ENCODE measurements around the gene IFNK.

Gene IFNK

DNA sequence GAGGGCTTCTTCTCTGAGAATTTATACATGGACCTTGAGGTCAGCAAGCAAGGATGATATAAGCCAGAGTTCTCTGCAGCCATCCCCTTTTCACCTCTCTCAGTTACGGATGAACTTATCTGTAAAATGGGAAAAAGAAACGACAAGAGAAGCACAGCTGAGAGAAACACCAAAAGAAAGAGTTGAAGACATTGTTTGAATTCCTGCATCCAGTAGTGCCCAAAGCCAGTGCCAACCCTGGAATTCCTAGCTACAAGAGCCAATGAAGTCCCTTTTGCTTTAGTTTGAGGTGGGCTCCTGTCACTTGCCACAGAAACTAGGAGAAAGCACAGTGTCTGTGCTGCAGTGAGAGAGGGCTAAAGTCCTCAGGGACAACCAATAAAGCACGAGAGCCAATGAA is 12.1 kb downstream of the IFNK start:
- no peak overlapping the region for H3K23ac ChIP-seq (ENCODE audit: low read depth, low read length, poor library complexity)
- H3K4ac ChIP-seq (ENCODE audit: low read length), result no peak overlapping the region
- no peak overlapping the region for H2BK5ac ChIP-seq (ENCODE audit: low read length)
- no peak overlapping the region for H4K8ac ChIP-seq (ENCODE audit: low read depth, low read length)
- H3K4me2 ChIP-seq (ENCODE audit: insufficient read depth, low read length, poor library complexity, severe bottlenecking), result no peak overlapping the region
- no peak overlapping the region for H3K4me3 ChIP-seq (ENCODE audit: low read length in 2 of 2)
- no peak overlapping the region for H2AFZ ChIP-seq (ENCODE audit: low read length)
- H3K4me1 ChIP-seq (ENCODE audit: control insufficient read depth in 2 of 2, insufficient read depth in 1 of 2, low read depth in 1 of 2, low read length in 2 of 2), result peaks cover 24 to 27% of the 10 kb centered on the region in 2 donors
- H3K18ac ChIP-seq (ENCODE audit: low read length), result no peak overlapping the region
- no peak overlapping the region for H2BK120ac ChIP-seq (ENCODE audit: low read depth, low read length)
- no CpG with 5 or more reads among the region's 3 CpGs for WGBS, 2 donors (ENCODE audit: extremely low coverage in 2 of 2, insufficient read length in 2 of 2, insufficient replicate concordance in 1 of 2)
- no peak overlapping the region for H3K14ac ChIP-seq (ENCODE audit: low read length)
- H3K36me3 ChIP-seq (replicated peaks in 1 of 2; ENCODE audit: control insufficient read depth in 2 of 2, insufficient read depth in 2 of 2, low read length in 2 of 2), result peaks cover 0 to 63% of the 10 kb centered on the region in 2 donors
- H3K9me3 ChIP-seq (replicated peaks in 1 of 2; ENCODE audit: control insufficient read depth in 2 of 2, insufficient read depth in 1 of 2, low read depth in 1 of 2, low read length in 2 of 2), result peaks cover 0 to 9% of the 10 kb centered on the region in 2 donors
- H2AK5ac ChIP-seq (ENCODE audit: low read depth, low read length), result no peak overlapping the region
- H3K79me1 ChIP-seq (ENCODE audit: low read depth, low read length), result no peaks in the 10 kb centered on the region
- no peak overlapping the region for H2BK15ac ChIP-seq (ENCODE audit: low read length)
- no peak for DNase-seq (ENCODE audit: low spot score)
- H2BK12ac ChIP-seq (ENCODE audit: low read length), result no peak overlapping the region
- no peak overlapping the region for H4K91ac ChIP-seq (ENCODE audit: low read depth, low read length, poor library complexity)
- H3K27ac ChIP-seq (replicated peaks; ENCODE audit: low read length), result no peak overlapping the region
- no peaks in the 10 kb centered on the region for H3K27me3 ChIP-seq (ENCODE audit: control insufficient read depth in 3 of 3, insufficient read depth in 3 of 3, low read depth in 1 of 3, low read length in 3 of 3)
- no peak overlapping the region for H3K9ac ChIP-seq (ENCODE audit: low read depth, low read length, poor library complexity)

DNA sequence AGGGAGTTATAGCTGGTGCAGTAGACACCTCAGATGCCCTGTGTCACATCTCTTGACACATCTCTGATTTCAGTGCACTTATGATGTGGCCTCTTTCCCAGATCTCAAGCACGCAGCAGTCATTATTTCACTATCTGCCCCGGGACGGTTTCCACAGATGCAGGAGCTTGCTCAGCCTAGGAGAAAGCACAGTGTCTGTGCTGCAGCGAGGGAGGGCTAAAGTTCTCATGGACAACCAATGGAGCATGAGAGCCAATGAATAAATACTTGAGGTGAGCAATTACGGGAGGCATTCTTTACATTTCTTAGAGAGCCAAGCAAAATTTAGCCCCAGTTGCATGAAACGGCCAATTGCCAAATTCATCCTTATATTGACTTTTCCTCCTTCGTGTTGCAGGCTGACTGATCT is 12.9 kb downstream of the IFNK start:
- H2BK5ac ChIP-seq (ENCODE audit: low read length), result no peak overlapping the region
- H3K4me2 ChIP-seq (ENCODE audit: insufficient read depth, low read length, poor library complexity, severe bottlenecking), result no peak overlapping the region
- no peak overlapping the region for H3K23ac ChIP-seq (ENCODE audit: low read depth, low read length, poor library complexity)
- H4K91ac ChIP-seq (ENCODE audit: low read depth, low read length, poor library complexity), result no peak overlapping the region
- H2BK120ac ChIP-seq (ENCODE audit: low read depth, low read length), result no peak overlapping the region
- no peak overlapping the region for H2AFZ ChIP-seq (ENCODE audit: low read length)
- no peak overlapping the region for H3K4me3 ChIP-seq (ENCODE audit: low read length in 2 of 2)
- no peak overlapping the region for H2AK5ac ChIP-seq (ENCODE audit: low read depth, low read length)
- H3K36me3 ChIP-seq (replicated peaks in 1 of 2; ENCODE audit: control insufficient read depth in 2 of 2, insufficient read depth in 2 of 2, low read length in 2 of 2), result peaks cover 1 to 69% of the 10 kb centered on the region in 2 donors
- H3K9me3 ChIP-seq (replicated peaks in 1 of 2; ENCODE audit: control insufficient read depth in 2 of 2, insufficient read depth in 1 of 2, low read depth in 1 of 2, low read length in 2 of 2), result peaks cover 0 to 9% of the 10 kb centered on the region in 2 donors
- DNase-seq (ENCODE audit: low spot score), result no peak
- H3K14ac ChIP-seq (ENCODE audit: low read length), result no peak overlapping the region
- H2BK15ac ChIP-seq (ENCODE audit: low read length), result no peak overlapping the region
- H3K18ac ChIP-seq (ENCODE audit: low read length), result peak overlapping the region; percentile 30
- no peaks in the 10 kb centered on the region for H3K79me1 ChIP-seq (ENCODE audit: low read depth, low read length)
- no peak overlapping the region for H3K9ac ChIP-seq (ENCODE audit: low read depth, low read length, poor library complexity)
- no peak overlapping the region for H4K8ac ChIP-seq (ENCODE audit: low read depth, low read length)
- H3K4ac ChIP-seq (ENCODE audit: low read length), result no peak overlapping the region
- H2BK12ac ChIP-seq (ENCODE audit: low read length), result no peak overlapping the region
- H3K27me3 ChIP-seq (ENCODE audit: control insufficient read depth in 3 of 3, insufficient read depth in 3 of 3, low read depth in 1 of 3, low read length in 3 of 3), result no peaks in the 10 kb centered on the region
- WGBS, 2 donors (ENCODE audit: extremely low coverage in 2 of 2, insufficient read length in 2 of 2, insufficient replicate concordance in 1 of 2), result no CpG with 5 or more reads among the region's 7 CpGs
- peaks cover 20 to 21% of the 10 kb centered on the region in 2 donors for H3K4me1 ChIP-seq (ENCODE audit: control insufficient read depth in 2 of 2, insufficient read depth in 1 of 2, low read depth in 1 of 2, low read length in 2 of 2)
- no peak overlapping the region for H3K27ac ChIP-seq (replicated peaks; ENCODE audit: low read length)

DNA sequence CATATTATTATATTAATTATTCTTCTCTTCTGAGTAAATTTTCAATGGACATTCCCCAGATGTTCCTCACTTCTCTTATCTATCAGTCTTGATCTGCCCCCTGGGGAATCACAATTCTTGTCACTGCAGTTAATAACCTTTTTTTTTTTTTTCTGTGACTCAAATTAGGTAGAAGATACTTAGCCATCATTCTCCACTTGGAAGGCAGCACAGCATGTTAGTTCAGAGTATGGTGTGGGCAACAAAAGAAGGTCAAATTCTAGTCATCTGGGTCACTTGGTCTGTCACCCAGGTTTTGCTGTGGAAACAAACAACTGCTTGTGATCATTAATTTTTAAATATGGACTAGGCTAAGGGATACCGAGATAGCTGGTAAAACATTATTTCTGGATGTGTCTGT is 13.7 kb downstream of the IFNK start:
- Histone ChIP-seq H3K36me3 (replicated peaks in 1 of 2; ENCODE audit: control insufficient read depth in 2 of 2, insufficient read depth in 2 of 2, low read length in 2 of 2) (peaks cover 1 to 76% of the 10 kb centered on the region in 2 donors), H3K27me3 (ENCODE audit: control insufficient read depth in 3 of 3, insufficient read depth in 3 of 3, low read depth in 1 of 3, low read length in 3 of 3) (no peaks in the 10 kb centered on the region), H3K4ac (ENCODE audit: low read length) (no peak overlapping the region), H3K27ac (replicated peaks; ENCODE audit: low read length) (no peak overlapping the region), H4K8ac (ENCODE audit: low read depth, low read length) (no peak overlapping the region), H3K4me3 (ENCODE audit: low read length in 2 of 2) (no peak overlapping the region), H3K4me2 (ENCODE audit: insufficient read depth, low read length, poor library complexity, severe bottlenecking) (no peak overlapping the region), H3K14ac (ENCODE audit: low read length) (no peak overlapping the region), H2BK5ac (ENCODE audit: low read length) (no peak overlapping the region), H3K79me1 (ENCODE audit: low read depth, low read length) (no peaks in the 10 kb centered on the region), H2AFZ (ENCODE audit: low read length) (no peak overlapping the region), H3K9me3 (replicated peaks in 1 of 2; ENCODE audit: control insufficient read depth in 2 of 2, insufficient read depth in 1 of 2, low read depth in 1 of 2, low read length in 2 of 2) (peaks cover 0 to 9% of the 10 kb centered on the region in 2 donors), H3K18ac (ENCODE audit: low read length) (no peak overlapping the region), H4K91ac (ENCODE audit: low read depth, low read length, poor library complexity) (no peak overlapping the region), H2BK12ac (ENCODE audit: low read length) (no peak overlapping the region), H3K9ac (ENCODE audit: low read depth, low read length, poor library complexity) (no peak overlapping the region), H2BK15ac (ENCODE audit: low read length) (no peak overlapping the region), H3K23ac (ENCODE audit: low read depth, low read length, poor library complexity) (no peak overlapping the region), H2BK120ac (ENCODE audit: low read depth, low read length) (no peak overlapping the region), H2AK5ac (ENCODE audit: low read depth, low read length) (no peak overlapping the region), H3K4me1 (ENCODE audit: control insufficient read depth in 2 of 2, insufficient read depth in 1 of 2, low read depth in 1 of 2, low read length in 2 of 2) (peaks cover 14 to 18% of the 10 kb centered on the region in 2 donors)
- no peak for DNase-seq (ENCODE audit: low spot score)
- no CpG with 5 or more reads among the region's 1 CpG for WGBS, 2 donors (ENCODE audit: extremely low coverage in 2 of 2, insufficient read length in 2 of 2, insufficient replicate concordance in 1 of 2)

DNA sequence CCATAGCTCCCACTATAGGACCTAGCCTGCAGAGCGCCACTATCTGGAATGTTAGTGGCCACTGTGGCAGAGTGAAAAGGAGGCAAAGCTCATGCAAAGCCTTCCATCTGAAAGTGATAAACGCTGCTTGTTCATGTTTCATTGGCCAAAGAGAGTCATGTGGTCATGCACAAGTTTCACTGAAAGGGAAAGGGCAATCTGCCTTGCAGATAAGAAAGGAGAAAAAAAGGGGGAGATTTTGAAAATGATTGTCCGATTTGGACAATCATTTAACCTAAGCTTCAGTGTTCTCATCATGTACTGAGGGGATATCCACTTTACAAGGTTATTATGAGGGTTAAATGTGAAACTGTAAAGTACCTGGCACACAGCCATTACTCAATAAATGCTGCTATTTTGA is 14.6 kb downstream of the IFNK start:
- no peak overlapping the region for H2AFZ ChIP-seq (ENCODE audit: low read length)
- H3K4me3 ChIP-seq (ENCODE audit: low read length in 2 of 2), result no peak overlapping the region
- no peak overlapping the region for H2BK12ac ChIP-seq (ENCODE audit: low read length)
- no peak overlapping the region for H3K14ac ChIP-seq (ENCODE audit: low read length)
- no peak overlapping the region for H3K23ac ChIP-seq (ENCODE audit: low read depth, low read length, poor library complexity)
- DNase-seq (ENCODE audit: low spot score), result no peak
- peaks cover 9 to 18% of the 10 kb centered on the region in 2 donors for H3K4me1 ChIP-seq (ENCODE audit: control insufficient read depth in 2 of 2, insufficient read depth in 1 of 2, low read depth in 1 of 2, low read length in 2 of 2)
- no peaks in the 10 kb centered on the region for H3K79me1 ChIP-seq (ENCODE audit: low read depth, low read length)
- H3K4me2 ChIP-seq (ENCODE audit: insufficient read depth, low read length, poor library complexity, severe bottlenecking), result no peak overlapping the region
- H3K27ac ChIP-seq (replicated peaks; ENCODE audit: low read length), result peak overlapping the region; percentile 19
- no peaks in the 10 kb centered on the region for H3K27me3 ChIP-seq (ENCODE audit: control insufficient read depth in 3 of 3, insufficient read depth in 3 of 3, low read depth in 1 of 3, low read length in 3 of 3)
- no peak overlapping the region for H2BK5ac ChIP-seq (ENCODE audit: low read length)
- no peak overlapping the region for H4K8ac ChIP-seq (ENCODE audit: low read depth, low read length)
- no peak overlapping the region for H3K4ac ChIP-seq (ENCODE audit: low read length)
- H3K9me3 ChIP-seq (replicated peaks in 1 of 2; ENCODE audit: control insufficient read depth in 2 of 2, insufficient read depth in 1 of 2, low read depth in 1 of 2, low read length in 2 of 2), result peaks cover 0 to 13% of the 10 kb centered on the region in 2 donors
- H3K36me3 ChIP-seq (replicated peaks in 1 of 2; ENCODE audit: control insufficient read depth in 2 of 2, insufficient read depth in 2 of 2, low read length in 2 of 2), result peaks cover 1 to 78% of the 10 kb centered on the region in 2 donors
- H3K9ac ChIP-seq (ENCODE audit: low read depth, low read length, poor library complexity), result no peak overlapping the region
- no peak overlapping the region for H4K91ac ChIP-seq (ENCODE audit: low read depth, low read length, poor library complexity)
- H3K18ac ChIP-seq (ENCODE audit: low read length), result no peak overlapping the region
- no peak overlapping the region for H2BK120ac ChIP-seq (ENCODE audit: low read depth, low read length)
- H2BK15ac ChIP-seq (ENCODE audit: low read length), result no peak overlapping the region
- WGBS, 2 donors (ENCODE audit: extremely low coverage in 2 of 2, insufficient read length in 2 of 2, insufficient replicate concordance in 1 of 2), result no CpG with 5 or more reads among the region's 3 CpGs
- H2AK5ac ChIP-seq (ENCODE audit: low read depth, low read length), result no peak overlapping the region

Data from neuronal stem cell (in vitro differentiated cells).